ENCODE data around the gene DSG2.

The DSG2 gene

DNA sequence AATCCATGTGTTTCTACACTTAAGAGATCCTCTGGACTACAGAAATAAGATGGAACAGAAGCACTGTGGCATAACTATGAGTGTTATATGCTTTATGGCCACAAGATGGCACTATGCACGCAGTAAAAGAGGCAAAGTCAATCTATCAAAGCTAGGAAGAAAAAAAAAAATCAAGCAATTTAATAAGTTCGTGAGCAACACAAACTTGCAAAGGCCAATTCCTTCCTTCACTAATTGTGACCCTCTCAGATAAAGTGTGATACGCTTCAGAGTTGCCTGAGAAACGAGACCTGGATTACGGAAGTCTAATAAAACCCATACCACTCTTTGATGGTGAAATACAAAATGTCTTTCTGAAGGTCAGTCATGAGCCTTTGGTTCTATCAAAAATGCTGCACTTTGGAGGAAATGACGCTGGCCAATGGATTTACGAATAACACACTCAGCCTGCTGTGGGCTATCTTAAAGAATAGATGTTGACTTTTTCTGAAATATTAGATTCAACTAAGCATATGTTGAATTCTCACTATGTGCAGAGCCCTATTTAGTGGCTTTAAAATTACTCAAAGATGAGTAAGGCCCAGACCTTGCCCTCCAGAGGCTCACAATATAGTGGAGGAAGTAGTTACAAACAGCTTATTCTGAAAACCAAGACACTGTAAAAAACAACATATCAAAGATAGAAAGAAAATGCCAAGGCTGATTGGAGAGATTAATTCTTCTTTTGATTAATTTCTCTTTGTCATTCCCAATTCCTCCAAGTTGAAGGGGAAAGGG is 58.2 kb downstream of the DSG2 start:
- no peak for DNase-seq (ENCODE audit: low read depth)

- no peak for DNase-seq (ENCODE audit: low read depth)
Measured at GRCh38 chr18:31557446-31557845, 59.5 kb downstream of the DSG2 start.

DNA sequence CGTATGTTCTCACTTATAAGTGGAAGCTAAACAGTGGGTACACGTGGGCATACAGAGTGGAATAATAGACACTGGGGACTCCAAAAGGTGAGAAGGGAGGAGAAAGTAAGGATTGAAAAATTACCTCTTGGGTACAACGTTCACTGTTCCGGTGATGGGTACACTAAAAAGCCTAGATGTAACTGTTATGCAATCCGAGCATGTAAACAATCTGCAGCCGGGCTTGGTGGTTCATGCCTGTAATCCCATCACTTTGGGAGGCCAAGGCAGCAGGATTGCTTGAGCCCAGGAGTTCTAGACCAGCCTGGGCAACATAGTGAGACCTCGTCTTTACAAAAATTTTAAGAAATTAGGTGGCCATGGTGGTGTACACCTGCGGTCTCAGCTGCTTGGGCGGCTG is 60.6 kb downstream of the DSG2 start:
- DNase-seq (ENCODE audit: low read depth): no peak

DNA sequence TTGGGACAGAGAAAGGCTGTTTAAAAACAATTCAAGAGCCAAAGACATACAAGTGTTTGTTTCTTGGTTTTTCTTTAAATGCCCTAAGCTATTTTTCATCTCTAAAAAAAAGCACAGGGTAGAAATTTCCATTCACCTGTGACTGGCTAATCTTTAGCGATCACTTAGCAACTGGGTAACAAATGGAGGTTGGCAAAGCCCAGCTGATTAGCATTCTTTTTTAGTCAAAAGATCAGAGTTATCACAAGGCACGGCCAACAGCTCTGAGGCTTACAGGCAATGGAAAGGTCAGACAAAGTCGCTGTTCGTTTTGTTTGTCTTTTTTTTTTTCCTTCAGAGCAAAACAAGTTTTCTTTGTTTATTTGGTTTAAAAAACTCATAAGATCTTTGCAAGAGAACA is 64.7 kb downstream of the DSG2 start:
- DNase-seq (ENCODE audit: low read depth): no peak

GRCh38 chr18:31563778-31564177 is 65.8 kb downstream of the DSG2 start:
- no peak for DNase-seq (ENCODE audit: low read depth)

DNA sequence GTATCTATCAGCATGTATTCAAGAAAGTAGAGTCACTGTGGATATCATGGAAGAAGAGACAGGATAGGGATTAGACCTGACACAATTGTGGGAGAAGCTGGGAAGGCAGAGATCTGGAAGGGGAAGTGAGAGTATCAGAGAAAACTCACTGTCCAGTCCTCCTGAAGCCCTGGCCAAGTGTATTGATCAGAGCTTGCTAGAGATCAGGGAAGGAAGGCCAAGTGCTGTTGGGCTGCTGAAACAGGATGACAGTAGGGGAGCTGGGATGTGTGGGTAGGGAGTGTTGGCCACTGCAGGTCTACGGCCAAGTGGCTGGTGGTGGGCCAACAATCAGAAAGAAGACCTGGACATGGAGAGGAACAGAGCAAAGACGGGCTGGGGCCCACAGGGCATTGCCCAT is 67.4 kb downstream of the DSG2 start:
- no peak for DNase-seq (ENCODE audit: low read depth)

GRCh38 chr18:31565782-31566512 is 68.0 kb downstream of the DSG2 start:
- no peak for DNase-seq (ENCODE audit: low read depth)

DNA sequence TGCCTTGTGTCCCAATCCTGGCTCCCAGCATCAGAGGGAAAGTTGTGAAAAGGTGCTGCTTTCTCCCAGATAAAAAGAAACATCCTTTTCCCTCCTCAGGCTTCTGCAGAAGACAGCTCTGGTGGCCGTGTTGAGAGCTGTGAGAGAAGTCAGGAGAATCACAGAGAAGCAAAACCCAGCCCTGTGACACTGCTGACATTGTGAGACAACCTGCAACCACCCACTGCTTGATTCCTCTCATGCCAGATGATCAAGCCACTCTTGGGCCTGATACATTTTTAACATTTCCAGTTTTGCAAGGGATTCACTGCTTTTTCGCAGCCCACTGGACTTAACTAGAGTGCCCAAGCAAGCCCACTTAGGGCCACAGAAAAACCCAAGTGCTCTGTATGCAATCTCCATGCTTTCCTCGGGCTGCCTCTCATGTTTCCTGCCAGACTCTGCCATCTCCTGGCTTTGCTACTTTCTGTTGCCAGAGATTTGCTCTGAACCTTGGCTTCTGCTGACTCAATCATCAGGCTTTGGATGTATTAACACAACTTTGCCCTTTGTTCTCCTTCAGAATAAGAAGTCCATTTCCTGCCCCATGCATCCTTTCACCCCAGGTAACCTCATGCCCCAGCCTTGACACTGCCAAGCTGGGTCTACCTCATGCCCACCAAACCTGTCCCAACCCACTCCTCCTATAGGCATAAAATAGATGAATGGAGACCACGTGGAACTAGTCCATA is 68.8 kb downstream of the DSG2 start:
- no peak for DNase-seq (ENCODE audit: low read depth)

DNA sequence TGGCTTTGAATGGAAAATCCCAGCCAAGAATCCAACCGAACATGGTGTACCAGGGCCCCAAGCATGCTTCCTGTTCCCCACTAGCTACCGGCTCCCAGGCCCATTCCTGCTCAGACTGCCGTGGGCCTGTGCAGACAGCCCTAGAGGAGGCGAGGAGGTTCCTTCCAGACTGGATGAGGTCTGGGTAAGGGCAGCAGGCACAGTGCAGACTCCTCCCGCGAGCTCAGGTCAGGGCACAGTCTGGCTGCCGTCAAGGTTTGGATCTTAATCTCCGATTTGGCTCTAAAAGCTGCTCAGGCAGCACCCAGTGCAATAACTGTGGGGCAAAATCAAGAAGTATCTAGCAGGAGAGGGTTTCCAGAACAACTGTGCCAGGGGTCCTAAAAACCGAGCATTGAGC is 74.4 kb downstream of the DSG2 start:
- no peak for DNase-seq (ENCODE audit: low read depth)

GRCh38 chr18:31573051-31573450 is 75.1 kb downstream of the DSG2 start:
- DNase-seq (ENCODE audit: low read depth): no peak

DNA sequence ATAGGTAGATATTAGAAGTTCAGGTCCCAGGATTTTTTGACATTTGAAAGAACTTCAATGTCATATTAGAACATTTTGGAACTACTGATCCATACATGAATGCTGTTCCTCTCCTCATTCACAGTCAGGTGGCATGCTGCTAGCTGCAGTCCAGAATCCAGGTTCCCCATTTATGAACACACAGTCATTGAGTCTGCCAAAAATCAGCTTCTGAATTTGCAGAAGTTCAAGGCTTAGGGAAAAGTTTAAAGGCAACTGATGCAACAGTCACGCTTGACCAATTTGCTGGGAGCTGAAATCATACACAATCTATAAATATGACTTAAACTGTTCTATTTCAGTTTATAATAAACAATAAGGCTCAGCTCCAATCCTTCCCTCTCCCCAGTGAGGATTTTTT is 76.4 kb downstream of the DSG2 start:
- DNase-seq (ENCODE audit: low read depth): no peak

GRCh38 chr18:31575515-31576257 is 77.7 kb downstream of the DSG2 start:
- no peak for DNase-seq (ENCODE audit: low read depth)

- no peak for DNase-seq (ENCODE audit: low read depth)
Measured at GRCh38 chr18:31576670-31577069, 78.7 kb downstream of the DSG2 start.

GRCh38 chr18:31577195-31577594 is 79.2 kb downstream of the DSG2 start:
- no peak for DNase-seq (ENCODE audit: low read depth)

- DNase-seq (ENCODE audit: low read depth): no peak
Measured at GRCh38 chr18:31578126-31578525, 80.1 kb downstream of the DSG2 start.

DNA sequence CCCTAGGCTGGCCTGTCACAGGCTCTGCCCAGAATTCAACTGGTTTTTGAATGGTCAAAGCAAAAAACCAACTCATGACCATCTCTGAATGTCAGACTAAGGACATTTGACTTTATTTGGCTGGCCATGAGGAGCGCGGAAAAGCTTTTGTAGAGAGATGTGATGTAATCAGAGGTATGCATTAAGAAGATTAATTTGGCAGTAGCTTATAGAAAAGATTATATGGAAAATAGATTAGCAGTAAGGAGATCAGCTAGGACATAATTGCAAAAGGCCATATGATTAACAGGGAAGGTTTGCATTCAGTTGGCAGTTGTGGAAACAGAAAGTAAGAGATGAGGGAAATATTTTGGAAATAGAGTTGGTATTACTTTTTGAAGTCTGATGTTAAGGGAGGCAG is 81.4 kb downstream of the DSG2 start:
- no peak for DNase-seq (ENCODE audit: low read depth)

DNA sequence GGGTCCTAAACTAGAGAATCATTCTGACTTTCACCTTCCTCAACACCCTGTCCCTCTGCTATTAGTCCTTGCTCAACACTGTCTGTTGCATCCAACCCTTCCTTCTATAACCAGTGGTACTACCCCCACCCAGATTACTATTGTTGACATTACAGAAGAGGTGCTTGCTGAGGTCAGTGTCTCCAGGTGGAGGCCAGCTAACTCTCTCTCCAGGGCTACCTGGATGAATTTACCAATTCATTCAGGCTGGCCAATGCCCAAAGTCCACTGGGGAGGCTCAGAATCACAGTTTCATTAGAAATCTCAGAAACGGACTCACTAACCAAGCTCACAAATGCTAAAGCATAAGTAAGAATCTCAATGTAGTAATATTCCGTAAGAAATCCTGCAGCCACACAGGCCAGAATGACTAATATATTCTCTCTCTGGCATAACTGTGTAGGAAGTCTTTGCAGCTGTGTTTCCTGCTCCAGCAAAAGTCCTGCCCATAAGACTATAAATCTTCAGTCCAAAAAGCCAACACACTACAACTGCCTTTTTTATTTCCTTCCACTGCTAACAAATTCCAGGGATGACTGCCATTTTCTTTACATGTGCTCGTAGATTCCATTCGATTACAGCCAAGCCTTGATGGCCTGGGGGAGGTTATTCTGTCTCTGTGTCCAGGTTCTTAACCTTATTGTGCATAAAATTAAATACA is 83.7 kb downstream of the DSG2 start:
- no peak for DNase-seq (ENCODE audit: low read depth)

DNA sequence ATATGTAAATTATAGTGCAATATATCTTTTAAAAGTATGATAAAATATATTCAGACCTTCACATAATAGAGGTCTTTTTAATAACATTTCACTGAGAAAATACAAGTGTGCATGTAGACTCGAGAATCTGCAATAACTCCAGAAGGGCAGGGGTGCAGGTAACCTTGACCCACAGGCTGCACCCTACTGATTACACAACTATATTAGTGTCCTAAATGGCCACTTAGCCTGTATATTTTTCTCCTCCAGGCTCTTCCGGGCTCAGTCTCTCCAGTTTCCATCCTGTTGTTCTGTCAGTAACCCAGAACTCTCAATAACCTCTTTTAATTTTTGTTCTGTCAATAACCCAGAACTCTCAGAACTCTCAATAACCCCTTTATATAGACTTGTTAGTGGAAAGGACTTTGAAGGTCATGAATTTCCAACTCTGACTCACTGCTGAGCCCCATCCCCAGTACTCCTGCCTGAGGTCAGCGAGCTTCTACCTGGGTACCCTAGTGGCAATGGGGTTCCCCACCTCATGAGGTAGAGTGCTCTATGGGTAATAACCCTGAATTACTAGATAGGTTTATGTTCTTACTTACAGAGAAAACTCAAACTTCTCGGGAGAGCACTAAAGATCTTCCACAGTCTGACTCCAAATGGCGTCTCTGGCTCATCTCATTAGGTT is 85.3 kb downstream of the DSG2 start:
- DNase-seq (ENCODE audit: low read depth): no peak

- no peak for DNase-seq (ENCODE audit: low read depth)
Measured at GRCh38 chr18:31585991-31586390, 88.0 kb downstream of the DSG2 start.

- no peak for DNase-seq (ENCODE audit: low read depth)
Measured at GRCh38 chr18:31586616-31587015, 88.6 kb downstream of the DSG2 start.

DNA sequence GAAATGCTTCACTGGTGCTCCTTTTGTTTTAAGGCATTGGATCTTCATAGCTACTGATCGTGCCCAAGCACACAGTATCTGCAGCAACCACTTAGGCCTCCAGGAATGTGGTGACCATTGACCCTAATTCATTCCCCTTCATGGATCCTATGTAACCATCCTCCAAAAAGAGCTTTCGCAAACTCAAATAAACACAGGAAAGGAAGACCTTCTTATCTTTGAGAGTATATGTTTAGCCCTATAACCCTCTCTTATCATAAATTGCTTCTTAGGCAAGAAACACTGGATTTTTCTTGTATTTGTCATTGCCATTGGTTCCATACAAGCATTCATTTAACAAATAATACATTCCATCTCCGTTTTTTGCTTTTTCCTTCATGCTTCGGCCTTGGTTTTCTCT is 89.6 kb downstream of the DSG2 start:
- no peak for DNase-seq (ENCODE audit: low read depth)
